ENCODE measurements around the gene ANKRD26. TPM values are rescaled to one million over a fixed set of nuclear protein-coding genes. Genes with fewer than 3 reads are reported as not detected.

Gene ANKRD26
- total and polyA plus RNA-seq, 9 of the 15 experiments (the other 6 are each of a cell fraction or from before 2014, with no cell fraction given) = 2.3 to 12.3 (median 4.9) TPM

DNA sequence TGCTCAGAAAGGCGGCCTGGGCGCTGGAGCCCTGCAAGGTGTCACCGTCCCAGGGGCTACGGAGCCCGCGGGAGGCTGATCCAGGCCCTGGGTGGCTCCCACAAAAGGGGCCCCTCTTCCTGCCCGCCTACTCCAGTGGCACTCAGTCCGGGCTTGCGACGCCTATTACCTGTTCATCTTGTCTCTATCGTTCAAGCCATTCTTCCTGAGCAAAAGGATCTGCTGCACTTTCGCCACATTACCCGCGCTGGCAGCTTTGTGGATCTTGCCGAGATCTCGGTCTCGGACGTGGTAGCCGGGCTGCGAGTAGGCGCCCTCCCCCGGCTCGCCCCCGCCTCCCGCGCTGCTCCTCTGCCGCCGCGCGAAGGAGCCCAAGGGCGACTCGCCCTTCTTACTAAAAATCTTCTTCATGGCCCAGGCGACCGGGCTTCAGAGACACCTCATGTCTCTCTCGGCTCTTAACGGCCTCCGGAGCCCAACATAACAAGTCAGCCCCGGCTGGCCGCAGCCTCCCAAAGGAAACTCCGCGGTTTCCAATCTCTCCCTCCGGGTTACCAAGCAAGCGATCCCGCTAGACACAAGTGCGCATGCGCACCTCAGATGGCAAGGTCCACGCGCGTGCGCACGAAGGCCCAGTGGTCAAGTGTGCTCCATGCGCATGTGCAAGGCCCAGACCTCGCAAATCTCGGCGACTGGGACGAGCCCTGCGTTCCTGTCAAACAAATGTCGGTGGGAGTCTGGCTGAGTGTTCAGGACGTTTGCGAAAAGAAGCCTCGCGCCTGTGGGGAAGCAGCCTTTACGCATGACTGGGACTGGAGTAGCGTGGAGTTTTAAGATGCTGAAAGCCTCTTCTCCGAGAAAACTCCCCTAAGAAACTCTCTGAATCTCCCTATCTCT, at the start of gene ANKRD26 (continued):
- TF ChIP-seq HDAC1 (IDR thresholded peaks at IDR 0.05) (peak in 1 of 2 experiments; percentile 66; a peak in 2 of 4 replicates), ILF3 (IDR thresholded peaks at IDR 0.05; ENCODE audit: borderline replicate concordance) (0 out of 2 replicates have a peak, but pooled peaks have one; percentile 35), KLF1 (tag; IDR thresholded peaks at IDR 0.05) (no peak), CBFB (CRISPR knock-in tag; IDR thresholded peaks at IDR 0.05) (peak; percentile 19; the same call in 1 of the 2 replicates), NCOR1 (IDR thresholded peaks at IDR 0.05) (no peak), ZFP30 (CRISPR knock-in tag; IDR thresholded peaks at IDR 0.05; ENCODE audit: borderline replicate concordance) (no peak), NRF1 (conservative IDR thresholded peaks at IDR 0.05 in 1 of 2, IDR thresholded peaks at IDR 0.05 in 1 of 2) (peak; percentile 100), HNRNPLL (IDR thresholded peaks at IDR 0.05; ENCODE audit: low read depth, low read length, poor library complexity, severe bottlenecking) (peak; percentile 57), ZNF589 (CRISPR knock-in tag; IDR thresholded peaks at IDR 0.05; ENCODE audit: low read depth) (no peak), CBX2 (IDR thresholded peaks at IDR 0.05; ENCODE audit: insufficient read depth, low read length, poor library complexity, severe bottlenecking) (no peak)
- TF ChIP-seq, protein P1, sequence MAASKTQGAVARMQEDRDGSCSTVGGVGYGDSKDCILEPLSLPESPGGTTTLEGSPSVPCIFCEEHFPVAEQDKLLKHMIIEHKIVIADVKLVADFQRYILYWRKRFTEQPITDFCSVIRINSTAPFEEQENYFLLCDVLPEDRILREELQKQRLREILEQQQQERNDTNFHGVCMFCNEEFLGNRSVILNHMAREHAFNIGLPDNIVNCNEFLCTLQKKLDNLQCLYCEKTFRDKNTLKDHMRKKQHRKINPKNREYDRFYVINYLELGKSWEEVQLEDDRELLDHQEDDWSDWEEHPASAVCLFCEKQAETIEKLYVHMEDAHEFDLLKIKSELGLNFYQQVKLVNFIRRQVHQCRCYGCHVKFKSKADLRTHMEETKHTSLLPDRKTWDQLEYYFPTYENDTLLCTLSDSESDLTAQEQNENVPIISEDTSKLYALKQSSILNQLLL (CRISPR knock-in tag; IDR thresholded peaks at IDR 0.05; ENCODE audit: borderline replicate concordance) = no peak
- TF ChIP-seq, protein P2, sequence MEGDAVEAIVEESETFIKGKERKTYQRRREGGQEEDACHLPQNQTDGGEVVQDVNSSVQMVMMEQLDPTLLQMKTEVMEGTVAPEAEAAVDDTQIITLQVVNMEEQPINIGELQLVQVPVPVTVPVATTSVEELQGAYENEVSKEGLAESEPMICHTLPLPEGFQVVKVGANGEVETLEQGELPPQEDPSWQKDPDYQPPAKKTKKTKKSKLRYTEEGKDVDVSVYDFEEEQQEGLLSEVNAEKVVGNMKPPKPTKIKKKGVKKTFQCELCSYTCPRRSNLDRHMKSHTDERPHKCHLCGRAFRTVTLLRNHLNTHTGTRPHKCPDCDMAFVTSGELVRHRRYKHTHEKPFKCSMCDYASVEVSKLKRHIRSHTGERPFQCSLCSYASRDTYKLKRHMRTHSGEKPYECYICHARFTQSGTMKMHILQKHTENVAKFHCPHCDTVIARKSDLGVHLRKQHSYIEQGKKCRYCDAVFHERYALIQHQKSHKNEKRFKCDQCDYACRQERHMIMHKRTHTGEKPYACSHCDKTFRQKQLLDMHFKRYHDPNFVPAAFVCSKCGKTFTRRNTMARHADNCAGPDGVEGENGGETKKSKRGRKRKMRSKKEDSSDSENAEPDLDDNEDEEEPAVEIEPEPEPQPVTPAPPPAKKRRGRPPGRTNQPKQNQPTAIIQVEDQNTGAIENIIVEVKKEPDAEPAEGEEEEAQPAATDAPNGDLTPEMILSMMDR (IDR thresholded peaks at IDR 0.05 in 2 of 3, conservative IDR thresholded peaks at IDR 0.05 in 1 of 3; ENCODE audit: insufficient read depth in 2 of 3, low read depth in 1 of 3, low read length in 3 of 3) = peak in 1 of 3 experiments; percentile 22; a peak in 2 of 6 replicates
- TF ChIP-seq, protein P3, sequence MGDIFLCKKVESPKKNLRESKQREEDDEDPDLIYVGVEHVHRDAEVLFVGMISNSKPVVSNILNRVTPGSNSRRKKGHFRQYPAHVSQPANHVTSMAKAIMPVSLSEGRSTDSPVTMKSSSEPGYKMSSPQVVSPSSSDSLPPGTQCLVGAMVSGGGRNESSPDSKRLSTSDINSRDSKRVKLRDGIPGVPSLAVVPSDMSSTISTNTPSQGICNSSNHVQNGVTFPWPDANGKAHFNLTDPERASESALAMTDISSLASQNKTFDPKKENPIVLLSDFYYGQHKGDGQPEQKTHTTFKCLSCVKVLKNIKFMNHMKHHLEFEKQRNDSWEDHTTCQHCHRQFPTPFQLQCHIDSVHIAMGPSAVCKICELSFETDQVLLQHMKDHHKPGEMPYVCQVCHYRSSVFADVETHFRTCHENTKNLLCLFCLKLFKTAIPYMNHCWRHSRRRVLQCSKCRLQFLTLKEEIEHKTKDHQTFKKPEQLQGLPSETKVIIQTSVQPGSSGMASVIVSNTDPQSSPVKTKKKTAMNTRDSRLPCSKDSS (IDR thresholded peaks at IDR 0.05; ENCODE audit: low read depth, partially characterized antibody) = no peak
- TF ChIP-seq, protein P4, sequence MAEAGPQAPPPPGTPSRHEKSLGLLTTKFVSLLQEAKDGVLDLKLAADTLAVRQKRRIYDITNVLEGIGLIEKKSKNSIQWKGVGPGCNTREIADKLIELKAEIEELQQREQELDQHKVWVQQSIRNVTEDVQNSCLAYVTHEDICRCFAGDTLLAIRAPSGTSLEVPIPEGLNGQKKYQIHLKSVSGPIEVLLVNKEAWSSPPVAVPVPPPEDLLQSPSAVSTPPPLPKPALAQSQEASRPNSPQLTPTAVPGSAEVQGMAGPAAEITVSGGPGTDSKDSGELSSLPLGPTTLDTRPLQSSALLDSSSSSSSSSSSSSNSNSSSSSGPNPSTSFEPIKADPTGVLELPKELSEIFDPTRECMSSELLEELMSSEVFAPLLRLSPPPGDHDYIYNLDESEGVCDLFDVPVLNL (CRISPR knock-in tag; IDR thresholded peaks at IDR 0.05; ENCODE audit: low read depth) = peak; percentile 34; the same call in 1 of the 2 replicates
- TF ChIP-seq, protein P5, sequence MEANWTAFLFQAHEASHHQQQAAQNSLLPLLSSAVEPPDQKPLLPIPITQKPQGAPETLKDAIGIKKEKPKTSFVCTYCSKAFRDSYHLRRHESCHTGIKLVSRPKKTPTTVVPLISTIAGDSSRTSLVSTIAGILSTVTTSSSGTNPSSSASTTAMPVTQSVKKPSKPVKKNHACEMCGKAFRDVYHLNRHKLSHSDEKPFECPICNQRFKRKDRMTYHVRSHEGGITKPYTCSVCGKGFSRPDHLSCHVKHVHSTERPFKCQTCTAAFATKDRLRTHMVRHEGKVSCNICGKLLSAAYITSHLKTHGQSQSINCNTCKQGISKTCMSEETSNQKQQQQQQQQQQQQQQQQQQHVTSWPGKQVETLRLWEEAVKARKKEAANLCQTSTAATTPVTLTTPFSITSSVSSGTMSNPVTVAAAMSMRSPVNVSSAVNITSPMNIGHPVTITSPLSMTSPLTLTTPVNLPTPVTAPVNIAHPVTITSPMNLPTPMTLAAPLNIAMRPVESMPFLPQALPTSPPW (CRISPR knock-in tag; IDR thresholded peaks at IDR 0.05) = peak; percentile 90
- TF ChIP-seq, protein P6, sequence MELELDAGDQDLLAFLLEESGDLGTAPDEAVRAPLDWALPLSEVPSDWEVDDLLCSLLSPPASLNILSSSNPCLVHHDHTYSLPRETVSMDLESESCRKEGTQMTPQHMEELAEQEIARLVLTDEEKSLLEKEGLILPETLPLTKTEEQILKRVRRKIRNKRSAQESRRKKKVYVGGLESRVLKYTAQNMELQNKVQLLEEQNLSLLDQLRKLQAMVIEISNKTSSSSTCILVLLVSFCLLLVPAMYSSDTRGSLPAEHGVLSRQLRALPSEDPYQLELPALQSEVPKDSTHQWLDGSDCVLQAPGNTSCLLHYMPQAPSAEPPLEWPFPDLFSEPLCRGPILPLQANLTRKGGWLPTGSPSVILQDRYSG (tag; conservative IDR thresholded peaks at IDR 0.05; ENCODE audit: low read depth) = no peak

Data from K562 (cell line).